K562 (cell line): ENCODE results near the gene EXOC3L1. TPM values are rescaled to one million over a fixed set of nuclear protein-coding genes. Genes with fewer than 3 reads are reported as not detected.

Source experiments
- FOXJ2 ChIP-seq: fragments of 200-800 bp; sonication (Bioruptor generic); IDR thresholded peaks from 2 replicates; pipeline ENCODE4 v1.6.1; 2016; ENCODE audit warnings: missing genetic modification characterization, missing compliant biosample characterization
- SMAD1 ChIP-seq: fragments of 150-350 bp; IDR thresholded peaks from 2 replicates; pipeline ENCODE4 v1.6.1; 2014; ENCODE audit warnings: low read length, low read depth; ENCODE audit not compliant: partially characterized antibody
- ZBTB1 ChIP-seq: sonication (generic); formaldehyde crosslinking; IDR thresholded peaks from 2 replicates; pipeline ENCODE4 v1.8.1; 2023; ENCODE audit warnings: missing genetic modification reagents, low read depth, mild to moderate bottlenecking, borderline replicate concordance
- ZNF77 ChIP-seq: fragments of 250-450 bp; sonication (Bioruptor Pico); IDR thresholded peaks from 2 replicates; pipeline ENCODE4 v1.5.0; 2020
- polyA plus RNA-seq, 8 experiments: library from polyadenylated mRNA; depleted of rRNA in 4 of 8; stranded (reverse) in 5 of 8; unstranded in 3 of 8; fragments of >200 nt; fragmentation: Nextera tagmentation in 2 of 8; fragmentation: Illumina TruSeq in 1 of 8; extraction: Ambion mirVana in 2 of 8; extraction: Trizol in 1 of 8; gene quantifications; 2 replicates each; pipeline versions ENCODE4 v1.2.1 to v1.2.3, GENCODE V29; 2011 to 2014; ENCODE audit warnings: inconsistent platforms in 1 of 8, missing spikeins in 1 of 8
- total RNA-seq, 7 experiments: library from RNA; depleted of rRNA in 6 of 7; stranded (reverse); fragments of >200 nt in 6 of 7; fragmentation: Illumina TruSeq in 2 of 7; extraction: Trizol in 2 of 7; gene quantifications; 2 replicates each; pipeline versions ENCODE4 v1.2.1 to v1.2.3, GENCODE V29; 2011 to 2021; ENCODE audit warnings: low replicate concordance in 1 of 7
- TF ChIP-seq, protein P1 (sequence below): fragments of 250-450 bp; sonication (Bioruptor Pico); IDR thresholded peaks from 2 replicates; pipeline ENCODE4 v1.6.1; 2021; ENCODE audit warnings: mild to moderate bottlenecking
- TF ChIP-seq, protein P2 (sequence below): fragments of 150-350 bp; conservative IDR thresholded peaks from 2 replicates; pipeline ENCODE4 v1.6.1; 2014; ENCODE audit warnings: low read length
- TF ChIP-seq, protein P3 (sequence below), 3 experiments: fragments of 200-800 bp in 1 of 3; fragments of 250-450 bp in 1 of 3; fragments of 450-650 bp in 1 of 3; sonication (Bioruptor Pico) in 1 of 3; sonication (Bioruptor generic) in 1 of 3; formaldehyde crosslinking in 1 of 3; IDR thresholded peaks; 2 replicates each; pipeline versions ENCODE4 v1.6.1 to v1.8.0; 2016 to 2022; ENCODE audit warnings: mild to moderate bottlenecking in 2 of 3, missing genetic modification characterization in 2 of 3, missing compliant biosample characterization in 1 of 3, moderate library complexity in 1 of 3

Gene EXOC3L1
- total and polyA plus RNA-seq, 9 of the 15 experiments (the other 6 are each of a cell fraction or from before 2014, with no cell fraction given): 0.08 TPM; not detected in 8

DNA sequence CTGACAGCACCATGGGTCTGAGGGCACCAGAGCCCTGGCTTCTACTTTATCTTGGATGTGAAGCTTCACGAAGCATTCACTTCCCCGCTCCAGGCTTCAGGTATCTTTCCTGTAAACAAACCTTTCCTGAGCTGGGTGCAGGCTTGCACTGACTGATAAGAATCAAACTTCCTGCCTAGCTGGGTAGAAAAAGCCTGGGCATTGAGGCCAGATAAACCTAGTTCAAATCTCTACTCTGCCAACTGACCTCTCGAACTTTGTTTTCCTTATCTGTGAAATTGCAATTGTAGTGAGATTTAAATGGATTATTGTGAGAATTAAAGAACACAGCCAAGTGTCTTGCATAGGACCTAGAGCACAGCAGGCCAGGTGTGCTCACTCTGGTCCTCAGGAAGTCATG, 34.1 kb upstream of the EXOC3L1 start (continued):
- TF ChIP-seq, protein P1, sequence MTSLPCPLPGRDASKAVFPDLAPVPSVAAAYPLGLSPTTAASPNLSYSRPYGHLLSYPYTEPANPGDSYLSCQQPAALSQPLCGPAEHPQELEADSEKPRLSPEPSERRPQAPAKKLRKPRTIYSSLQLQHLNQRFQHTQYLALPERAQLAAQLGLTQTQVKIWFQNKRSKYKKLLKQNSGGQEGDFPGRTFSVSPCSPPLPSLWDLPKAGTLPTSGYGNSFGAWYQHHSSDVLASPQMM (CRISPR knock-in tag): no peak
- no peak for TF ChIP-seq ZBTB1 (CRISPR knock-in tag)
- no peak for TF ChIP-seq SMAD1
- TF ChIP-seq FOXJ2 (tag): no peak
- TF ChIP-seq, protein P2, sequence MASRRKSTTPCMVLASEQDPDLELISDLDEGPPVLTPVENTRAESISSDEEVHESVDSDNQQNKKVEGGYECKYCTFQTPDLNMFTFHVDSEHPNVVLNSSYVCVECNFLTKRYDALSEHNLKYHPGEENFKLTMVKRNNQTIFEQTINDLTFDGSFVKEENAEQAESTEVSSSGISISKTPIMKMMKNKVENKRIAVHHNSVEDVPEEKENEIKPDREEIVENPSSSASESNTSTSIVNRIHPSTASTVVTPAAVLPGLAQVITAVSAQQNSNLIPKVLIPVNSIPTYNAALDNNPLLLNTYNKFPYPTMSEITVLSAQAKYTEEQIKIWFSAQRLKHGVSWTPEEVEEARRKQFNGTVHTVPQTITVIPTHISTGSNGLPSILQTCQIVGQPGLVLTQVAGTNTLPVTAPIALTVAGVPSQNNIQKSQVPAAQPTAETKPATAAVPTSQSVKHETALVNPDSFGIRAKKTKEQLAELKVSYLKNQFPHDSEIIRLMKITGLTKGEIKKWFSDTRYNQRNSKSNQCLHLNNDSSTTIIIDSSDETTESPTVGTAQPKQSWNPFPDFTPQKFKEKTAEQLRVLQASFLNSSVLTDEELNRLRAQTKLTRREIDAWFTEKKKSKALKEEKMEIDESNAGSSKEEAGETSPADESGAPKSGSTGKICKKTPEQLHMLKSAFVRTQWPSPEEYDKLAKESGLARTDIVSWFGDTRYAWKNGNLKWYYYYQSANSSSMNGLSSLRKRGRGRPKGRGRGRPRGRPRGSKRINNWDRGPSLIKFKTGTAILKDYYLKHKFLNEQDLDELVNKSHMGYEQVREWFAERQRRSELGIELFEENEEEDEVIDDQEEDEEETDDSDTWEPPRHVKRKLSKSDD: no peak
- TF ChIP-seq, protein P3, sequence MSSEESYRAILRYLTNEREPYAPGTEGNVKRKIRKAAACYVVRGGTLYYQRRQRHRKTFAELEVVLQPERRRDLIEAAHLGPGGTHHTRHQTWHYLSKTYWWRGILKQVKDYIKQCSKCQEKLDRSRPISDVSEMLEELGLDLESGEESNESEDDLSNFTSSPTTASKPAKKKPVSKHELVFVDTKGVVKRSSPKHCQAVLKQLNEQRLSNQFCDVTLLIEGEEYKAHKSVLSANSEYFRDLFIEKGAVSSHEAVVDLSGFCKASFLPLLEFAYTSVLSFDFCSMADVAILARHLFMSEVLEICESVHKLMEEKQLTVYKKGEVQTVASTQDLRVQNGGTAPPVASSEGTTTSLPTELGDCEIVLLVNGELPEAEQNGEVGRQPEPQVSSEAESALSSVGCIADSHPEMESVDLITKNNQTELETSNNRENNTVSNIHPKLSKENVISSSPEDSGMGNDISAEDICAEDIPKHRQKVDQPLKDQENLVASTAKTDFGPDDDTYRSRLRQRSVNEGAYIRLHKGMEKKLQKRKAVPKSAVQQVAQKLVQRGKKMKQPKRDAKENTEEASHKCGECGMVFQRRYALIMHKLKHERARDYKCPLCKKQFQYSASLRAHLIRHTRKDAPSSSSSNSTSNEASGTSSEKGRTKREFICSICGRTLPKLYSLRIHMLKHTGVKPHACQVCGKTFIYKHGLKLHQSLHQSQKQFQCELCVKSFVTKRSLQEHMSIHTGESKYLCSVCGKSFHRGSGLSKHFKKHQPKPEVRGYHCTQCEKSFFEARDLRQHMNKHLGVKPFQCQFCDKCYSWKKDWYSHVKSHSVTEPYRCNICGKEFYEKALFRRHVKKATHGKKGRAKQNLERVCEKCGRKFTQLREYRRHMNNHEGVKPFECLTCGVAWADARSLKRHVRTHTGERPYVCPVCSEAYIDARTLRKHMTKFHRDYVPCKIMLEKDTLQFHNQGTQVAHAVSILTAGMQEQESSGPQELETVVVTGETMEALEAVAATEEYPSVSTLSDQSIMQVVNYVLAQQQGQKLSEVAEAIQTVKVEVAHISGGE (CRISPR knock-in tag; IDR thresholded peaks at IDR 0.05): no peak
- TF ChIP-seq ZNF77 (CRISPR knock-in tag): no peak
